Measurements from ENCODE around the gene RALGPS1. TPM values are rescaled to one million over a fixed set of nuclear protein-coding genes. Genes with fewer than 3 reads are reported as not detected.

The RALGPS1 gene
- total and polyA plus RNA-seq, 2 of the 8 experiments (the other 6 are each of a cell fraction or from before 2014, with no cell fraction given): 20.0 to 23.5 TPM

DNA sequence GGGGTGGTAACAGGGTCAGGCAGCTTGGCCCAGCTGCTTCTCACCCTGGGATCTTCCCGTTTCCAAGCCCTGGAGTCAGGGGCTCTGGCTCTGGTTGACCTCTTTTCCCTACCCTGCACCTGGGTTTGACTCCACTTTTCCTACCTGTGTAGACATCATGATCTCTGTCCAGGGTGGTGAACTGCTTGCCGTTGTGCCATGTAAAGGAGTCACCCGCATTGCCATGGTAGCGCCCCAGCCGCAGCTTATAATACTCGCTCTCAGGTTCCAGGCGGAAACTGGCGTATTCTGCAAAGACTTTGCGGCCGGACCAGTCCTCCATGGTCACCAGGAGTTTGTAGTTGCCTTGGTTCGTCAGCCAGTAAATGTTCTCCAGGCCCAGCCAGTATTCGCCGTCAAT, 176.9 kb downstream of the RALGPS1 start (continued):
- TF ChIP-seq POLR2AphosphoS5 (IDR thresholded peaks at IDR 0.05; ENCODE audit: low read depth, low read length) (no peak), RNF2 (IDR thresholded peaks at IDR 0.05; ENCODE audit: borderline replicate concordance, low read depth, low read length, missing control alignments, poor library complexity, severe bottlenecking) (no peak), TAF1 (IDR thresholded peaks at IDR 0.05; ENCODE audit: low read depth, low read length) (no peak), NRF1 (IDR thresholded peaks at IDR 0.05; ENCODE audit: low read depth, low read length) (no peak), SRF (IDR thresholded peaks at IDR 0.05; ENCODE audit: low read depth, low read length) (no peak)
- TF ChIP-seq, protein P1, sequence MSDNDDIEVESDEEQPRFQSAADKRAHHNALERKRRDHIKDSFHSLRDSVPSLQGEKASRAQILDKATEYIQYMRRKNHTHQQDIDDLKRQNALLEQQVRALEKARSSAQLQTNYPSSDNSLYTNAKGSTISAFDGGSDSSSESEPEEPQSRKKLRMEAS (IDR thresholded peaks at IDR 0.05): no peak

Data from H1 (cell line).